OCI-LY7 (cell line): ENCODE results near the gene CD55. TPM values are rescaled to one million over a fixed set of nuclear protein-coding genes. Genes with fewer than 3 reads are reported as not detected.

ENCODE experiments used
- BruUV-seq: library from RNA; stranded (reverse); fragments of 400-500 nt; replicated peaks from 2 replicates; lab custom pipeline; 2021; lab: Mats Ljungman, UMichigan
- CTCF ChIA-PET: fragments of 300-600 bp; sonication (Branson Sonifier 250); formaldehyde crosslinking; loops from one replicate; lab custom pipeline; 2022; ENCODE audit warnings: antibody characterized with exemption; ENCODE audit not compliant: unreplicated experiment; lab: Charles Lee
- POLR2A ChIA-PET: fragments of 300-600 bp; sonication (Branson Sonifier 250); formaldehyde crosslinking; loops from one replicate; lab custom pipeline; 2022; ENCODE audit warnings: antibody characterized with exemption; lab: Charles Lee
- DNase-seq: peaks from one replicate; pipeline ENCODE4 v3.0.0-alpha.2; 2015; ENCODE audit warnings: low spot score
- H2AFZ ChIP-seq: fragments of 200-600 bp; sonication (generic), shearing (Covaris generic); 2 replicates; pipeline ENCODE4 v1.6.1; 2014; ENCODE audit warnings: mild to moderate bottlenecking, antibody characterized with exemption, low read length, moderate library complexity
- H3K27ac ChIP-seq: fragments of 200-600 bp; sonication (generic); 2 replicates; pipeline ENCODE4 v1.5.1; 2014; ENCODE audit warnings: mixed run types, low read depth, mild to moderate bottlenecking, moderate library complexity, low read length, inconsistent platforms; ENCODE audit not compliant: poor library complexity, severe bottlenecking
- H3K36me3 ChIP-seq: fragments of 200-600 bp; sonication (generic); 2 replicates; pipeline ENCODE4 v1.6.1; 2014; ENCODE audit warnings: mild to moderate bottlenecking, antibody characterized with exemption, low read length, moderate library complexity, mixed read lengths; ENCODE audit not compliant: insufficient read depth
- H3K4me1 ChIP-seq: fragments of 200-600 bp; sonication (generic); 2 replicates; pipeline ENCODE4 v1.5.1; 2014; ENCODE audit warnings: mild to moderate bottlenecking, low read length; ENCODE audit not compliant: insufficient read depth, poor library complexity, severe bottlenecking
- H3K4me2 ChIP-seq: fragments of 200-600 bp; sonication (generic); 2 replicates; pipeline ENCODE4 v1.6.1; 2014; ENCODE audit warnings: mild to moderate bottlenecking, low read length
- H3K4me3 ChIP-seq: fragments of 200-600 bp; sonication (generic); 2 replicates; pipeline ENCODE4 v1.5.1; 2014; ENCODE audit warnings: mild to moderate bottlenecking, low read depth, low read length; ENCODE audit not compliant: poor library complexity, severe bottlenecking
- H3K79me2 ChIP-seq: fragments of 200-600 bp; sonication (generic); 2 replicates; pipeline ENCODE4 v1.6.1; 2016; ENCODE audit warnings: low read depth, mild to moderate bottlenecking, low read length, moderate library complexity, mixed read lengths; ENCODE audit not compliant: insufficient read depth
- H3K9me2 ChIP-seq: fragments of 200-600 bp; sonication (generic); 2 replicates; pipeline ENCODE4 v1.6.1; 2016; ENCODE audit warnings: mild to moderate bottlenecking, low read length, mixed read lengths; ENCODE audit not compliant: insufficient read depth
- H3K9me3 ChIP-seq: fragments of 200-600 bp; sonication (generic); 2 replicates; pipeline ENCODE4 v1.6.1; 2014; ENCODE audit warnings: mild to moderate bottlenecking, mixed run types, low read length, mixed read lengths
- H4K20me1 ChIP-seq: fragments of 200-600 bp; sonication (generic); 2 replicates; pipeline ENCODE4 v1.6.1; 2014; ENCODE audit warnings: mild to moderate bottlenecking, antibody characterized with exemption, low read length, moderate library complexity, mixed read lengths; ENCODE audit not compliant: insufficient read depth
- CTCF ChIP-seq: fragments of 200-600 bp; sonication (generic); conservative IDR thresholded peaks from 2 replicates; pipeline ENCODE4 v1.5.1; 2014; ENCODE audit warnings: mild to moderate bottlenecking, antibody characterized with exemption, low read length, moderate library complexity, mixed read lengths
- EZH2phosphoT487 ChIP-seq: fragments of 200-600 bp; sonication (generic); IDR thresholded peaks from 2 replicates; pipeline ENCODE4 v1.6.1; 2018; ENCODE audit warnings: low read depth, borderline replicate concordance, mild to moderate bottlenecking, mixed run types, antibody characterized with exemption, low read length, moderate library complexity, mixed read lengths
- intact Hi-C: fragments of 100-400 bp; cut with micrococcal nuclease; formaldehyde crosslinking; loops from one replicate; pipeline ENCODE4 v1.10.0; 2022; ENCODE audit not compliant: unreplicated experiment
- total RNA-seq, 2 experiments: library from RNA; depleted of rRNA in 1 of 2; stranded (reverse); fragments of >200 nt in 1 of 2; shearing (Covaris generic) in 1 of 2; gene quantifications; 2 replicates each; pipeline ENCODE4 v1.2.3, GENCODE V29; 2014 to 2022

CD55 gene
- total RNA-seq, 2 experiments from 2014 or later, result 20.0 to 28.1 TPM

- Histone ChIP-seq H4K20me1 (no peaks in the 10 kb centered on the region), H3K9me2 (no peaks in the 10 kb centered on the region), H3K4me3 (no peak overlapping the region), H3K36me3 (no peaks in the 10 kb centered on the region; the same call in 1 of the 2 replicates), H3K27ac (no peak overlapping the region), H3K9me3 (no peaks in the 10 kb centered on the region), H2AFZ (no peak overlapping the region), H3K79me2 (no peaks in the 10 kb centered on the region), H3K4me1 (no peaks in the 10 kb centered on the region), H3K4me2 (no peak overlapping the region)
- CTCF ChIA-PET, result no interaction called here
- POLR2A ChIA-PET, result no interaction called here
- no peak for TF ChIP-seq EZH2phosphoT487
- no peak for TF ChIP-seq CTCF
- intact Hi-C loops, result no loop called here
- BruUV-seq, result no TSS peak
- DNase-seq, result no peak
Observed at GRCh38 chr1:207363871-207364270, 42.4 kb downstream of the CD55 start.

GRCh38 chr1:207364614-207365013 lies 43.1 kb downstream of the CD55 start:
- no peaks in the 10 kb centered on the region; the same call in 1 of the 2 replicates for H3K36me3 ChIP-seq
- no peak overlapping the region for H3K27ac ChIP-seq
- no peak overlapping the region for H3K4me2 ChIP-seq
- H3K9me3 ChIP-seq, result no peaks in the 10 kb centered on the region
- ChIA-PET POLR2A (no interaction called here), CTCF (no interaction called here)
- no peak overlapping the region for H3K4me3 ChIP-seq
- no peaks in the 10 kb centered on the region for H4K20me1 ChIP-seq
- H2AFZ ChIP-seq, result no peak overlapping the region
- H3K9me2 ChIP-seq, result no peaks in the 10 kb centered on the region
- TF ChIP-seq CTCF, result no peak
- TF ChIP-seq EZH2phosphoT487, result no peak
- H3K79me2 ChIP-seq, result no peaks in the 10 kb centered on the region
- no peaks in the 10 kb centered on the region for H3K4me1 ChIP-seq
- DNase-seq, result no peak
- intact Hi-C loops, result no loop called here
- BruUV-seq, result no TSS peak

GRCh38 chr1:207365063-207365462 lies 43.6 kb downstream of the CD55 start:
- POLR2A ChIA-PET, result no interaction called here
- Histone ChIP-seq H3K4me1 (no peaks in the 10 kb centered on the region), H3K4me3 (no peak overlapping the region), H3K36me3 (no peaks in the 10 kb centered on the region; the same call in 1 of the 2 replicates), H3K27ac (no peak overlapping the region), H4K20me1 (no peaks in the 10 kb centered on the region), H3K9me3 (no peaks in the 10 kb centered on the region), H2AFZ (no peak overlapping the region), H3K79me2 (no peaks in the 10 kb centered on the region), H3K9me2 (no peaks in the 10 kb centered on the region), H3K4me2 (no peak overlapping the region)
- no peak for TF ChIP-seq CTCF
- TF ChIP-seq EZH2phosphoT487, result no peak
- CTCF ChIA-PET, result no interaction called here
- BruUV-seq, result no TSS peak
- no peak for DNase-seq
- intact Hi-C loops, result no loop called here
